Memory B cell (primary cell): Measurements from ENCODE around the gene BOD1L1.
A peak's percentile ranks its signal among the peaks of the same experiment; 100 is the strongest.

Source experiments
- ATAC-seq: fragments of 150-1000 bp; cut with Tn5 transposase; 2 replicates; pipeline ENCODE4 v1.10.0; 2021; ENCODE audit warnings: low read depth, mild to moderate bottlenecking, moderate library complexity
- DNase-seq, 2 donors: peaks; one replicate each; pipeline ENCODE4 v3.0.0; 2022; ENCODE audit warnings: low spot score in 2 of 2
- H3K27ac Mint-ChIP-seq: one replicate; pipeline ENCODE4 v1.8.0; 2022; ENCODE audit warnings: mild to moderate bottlenecking, moderate library complexity, mixed read lengths
- H3K27me3 Mint-ChIP-seq: one replicate; pipeline ENCODE4 v1.8.0; 2022; ENCODE audit warnings: mixed read lengths
- H3K36me3 Mint-ChIP-seq: one replicate; pipeline ENCODE4 v1.8.0; 2022; ENCODE audit warnings: mild to moderate bottlenecking, mixed read lengths
- H3K4me1 Mint-ChIP-seq: one replicate; pipeline ENCODE4 v1.8.0; 2022; ENCODE audit warnings: mixed read lengths
- H3K4me3 Mint-ChIP-seq: one replicate; pipeline ENCODE4 v1.8.0; 2022; ENCODE audit warnings: mild to moderate bottlenecking, moderate library complexity, mixed read lengths
- H3K9me3 Mint-ChIP-seq: one replicate; pipeline ENCODE4 v1.8.0; 2022; ENCODE audit warnings: mixed read lengths

Gene BOD1L1

GRCh38 chr4:13641084-13641483 lies 13.6 kb upstream of the BOD1L1 start:
- ATAC-seq = no peak
- H3K27me3 Mint-ChIP-seq = peaks cover 13% of the 10 kb centered on the region
- no peak overlapping the region for H3K4me3 Mint-ChIP-seq
- H3K36me3 Mint-ChIP-seq = no peaks in the 10 kb centered on the region
- H3K9me3 Mint-ChIP-seq = no peaks in the 10 kb centered on the region
- no peak for DNase-seq
- H3K4me1 Mint-ChIP-seq = no peaks in the 10 kb centered on the region
- no peak overlapping the region for H3K27ac Mint-ChIP-seq

- Mint-ChIP-seq H3K27me3 (peaks cover 12% of the 10 kb centered on the region), H3K36me3 (no peaks in the 10 kb centered on the region), H3K4me3 (no peak overlapping the region), H3K27ac (no peak overlapping the region), H3K4me1 (no peaks in the 10 kb centered on the region), H3K9me3 (no peaks in the 10 kb centered on the region)
- ATAC-seq (no peak), DNase-seq (no peak)
These were observed 12.8 kb upstream of the BOD1L1 start for GRCh38 chr4:13640149-13640940.

- DNase-seq = no peak
- H3K27me3 Mint-ChIP-seq = peaks cover 12% of the 10 kb centered on the region
- H3K4me1 Mint-ChIP-seq = no peaks in the 10 kb centered on the region
- no peak for ATAC-seq
- no peaks in the 10 kb centered on the region for H3K9me3 Mint-ChIP-seq
- no peak overlapping the region for H3K27ac Mint-ChIP-seq
- peaks cover 2% of the 10 kb centered on the region for H3K36me3 Mint-ChIP-seq
- no peak overlapping the region for H3K4me3 Mint-ChIP-seq
These were observed 7.8 kb upstream of the BOD1L1 start for GRCh38 chr4:13635286-13635799.

GRCh38 chr4:13633671-13634070 lies 6.1 kb upstream of the BOD1L1 start:
- H3K36me3 Mint-ChIP-seq = peaks cover 2% of the 10 kb centered on the region
- H3K4me1 Mint-ChIP-seq = no peaks in the 10 kb centered on the region
- H3K4me3 Mint-ChIP-seq = no peak overlapping the region
- DNase-seq = no peak
- ATAC-seq = no peak
- H3K9me3 Mint-ChIP-seq = no peaks in the 10 kb centered on the region
- H3K27ac Mint-ChIP-seq = no peak overlapping the region
- peaks cover 10% of the 10 kb centered on the region for H3K27me3 Mint-ChIP-seq

- Mint-ChIP-seq H3K27ac (peak overlapping the region; percentile 95), H3K9me3 (no peaks in the 10 kb centered on the region), H3K27me3 (no peaks in the 10 kb centered on the region), H3K4me3 (peak overlapping the region; percentile 95), H3K36me3 (peaks cover 14% of the 10 kb centered on the region), H3K4me1 (peaks cover 30% of the 10 kb centered on the region)
- ATAC-seq (peak; percentile 63), DNase-seq (peak in 1 of 2 donors; percentile 17)
These were observed 333 bp downstream of the BOD1L1 start for GRCh38 chr4:13627178-13627605.

- H3K4me3 Mint-ChIP-seq = peak overlapping the region; percentile 78
- H3K36me3 Mint-ChIP-seq = peaks cover 16% of the 10 kb centered on the region
- no peaks in the 10 kb centered on the region for H3K9me3 Mint-ChIP-seq
- no peaks in the 10 kb centered on the region for H3K27me3 Mint-ChIP-seq
- DNase-seq (no peak), ATAC-seq (no peak)
- peak overlapping the region; percentile 95 for H3K27ac Mint-ChIP-seq
- H3K4me1 Mint-ChIP-seq = peaks cover 33% of the 10 kb centered on the region
These were observed 890 bp downstream of the BOD1L1 start for GRCh38 chr4:13626492-13627177.

- Mint-ChIP-seq H3K27me3 (no peaks in the 10 kb centered on the region), H3K27ac (peak overlapping the region; percentile 29), H3K4me3 (no peak overlapping the region), H3K4me1 (peaks cover 44% of the 10 kb centered on the region), H3K9me3 (no peaks in the 10 kb centered on the region), H3K36me3 (peaks cover 35% of the 10 kb centered on the region)
- ATAC-seq = no peak
- no peak for DNase-seq
These were observed 9.2 kb downstream of the BOD1L1 start for GRCh38 chr4:13618212-13618806.

- Mint-ChIP-seq H3K4me3 (no peak overlapping the region), H3K36me3 (peaks cover 35% of the 10 kb centered on the region), H3K27me3 (no peaks in the 10 kb centered on the region), H3K4me1 (peaks cover 40% of the 10 kb centered on the region), H3K27ac (peak overlapping the region; percentile 29), H3K9me3 (no peaks in the 10 kb centered on the region)
- ATAC-seq (no peak), DNase-seq (no peak)
These were observed 9.7 kb downstream of the BOD1L1 start for GRCh38 chr4:13617801-13618200.

GRCh38 chr4:13616597-13616996 lies 10.9 kb downstream of the BOD1L1 start:
- peaks cover 40% of the 10 kb centered on the region for H3K4me1 Mint-ChIP-seq

GRCh38 chr4:13615161-13615560 lies 12.4 kb downstream of the BOD1L1 start:
- DNase-seq = peak in 1 of 2 donors; percentile 41
- H3K36me3 Mint-ChIP-seq = peaks cover 34% of the 10 kb centered on the region

More at GRCh38 chr4:13616597-13616996, 10.9 kb downstream of the BOD1L1 start:
- no peaks in the 10 kb centered on the region for H3K9me3 Mint-ChIP-seq
- ATAC-seq (no peak), DNase-seq (no peak)
- no peak overlapping the region for H3K4me3 Mint-ChIP-seq
- H3K27ac Mint-ChIP-seq = peak overlapping the region; percentile 53
- H3K36me3 Mint-ChIP-seq = peaks cover 32% of the 10 kb centered on the region
- no peaks in the 10 kb centered on the region for H3K27me3 Mint-ChIP-seq

GRCh38 chr4:13612569-13612968 lies 15.0 kb downstream of the BOD1L1 start:
- H3K27me3 Mint-ChIP-seq = no peaks in the 10 kb centered on the region
- no peak for ATAC-seq
- H3K4me1 Mint-ChIP-seq = peaks cover 36% of the 10 kb centered on the region
- H3K36me3 Mint-ChIP-seq = peaks cover 37% of the 10 kb centered on the region
- H3K27ac Mint-ChIP-seq = peak overlapping the region; percentile 96
- no peaks in the 10 kb centered on the region for H3K9me3 Mint-ChIP-seq
- DNase-seq = no peak
- H3K4me3 Mint-ChIP-seq = no peak overlapping the region

More at GRCh38 chr4:13615161-13615560, 12.4 kb downstream of the BOD1L1 start:
- peak; percentile 71 for ATAC-seq
- Mint-ChIP-seq H3K9me3 (no peaks in the 10 kb centered on the region), H3K4me3 (peak overlapping the region; percentile 58), H3K4me1 (peaks cover 37% of the 10 kb centered on the region), H3K27ac (peak overlapping the region; percentile 14), H3K27me3 (no peaks in the 10 kb centered on the region)

- Mint-ChIP-seq H3K27ac (peak overlapping the region; percentile 96), H3K27me3 (no peaks in the 10 kb centered on the region), H3K4me1 (peaks cover 35% of the 10 kb centered on the region), H3K9me3 (no peaks in the 10 kb centered on the region), H3K4me3 (peak overlapping the region; percentile 59), H3K36me3 (peaks cover 37% of the 10 kb centered on the region)
- DNase-seq = peak in 1 of 2 donors; percentile 42
- ATAC-seq = peak; percentile 96
These were observed 16.2 kb downstream of the BOD1L1 start for GRCh38 chr4:13611283-13611842.

GRCh38 chr4:13605330-13605729 lies 22.2 kb downstream of the BOD1L1 start:
- no peak overlapping the region for H3K4me3 Mint-ChIP-seq
- peaks cover 29% of the 10 kb centered on the region for H3K4me1 Mint-ChIP-seq

GRCh38 chr4:13601848-13602247 lies 25.7 kb downstream of the BOD1L1 start:
- Mint-ChIP-seq H3K4me1 (peaks cover 35% of the 10 kb centered on the region), H3K36me3 (peaks cover 33% of the 10 kb centered on the region), H3K27me3 (no peaks in the 10 kb centered on the region), H3K9me3 (no peaks in the 10 kb centered on the region), H3K4me3 (peak overlapping the region; percentile 35), H3K27ac (peak overlapping the region; percentile 52)
- DNase-seq = no peak
- ATAC-seq = peak; percentile 23

More at GRCh38 chr4:13605330-13605729, 22.2 kb downstream of the BOD1L1 start:
- ATAC-seq (no peak), DNase-seq (no peak)
- Mint-ChIP-seq H3K9me3 (no peaks in the 10 kb centered on the region), H3K27me3 (no peaks in the 10 kb centered on the region), H3K36me3 (peaks cover 37% of the 10 kb centered on the region), H3K27ac (no peak overlapping the region)
